GM21619 (cell line): ENCODE results near the gene AQP10.
"Not testable (repeated sequence)": the region's sequence is repeated elsewhere in the genome, so short reads cannot be mapped to it uniquely, and the experiment has no call there.

ENCODE experiments used
- ATAC-seq: cut with Tn5 transposase; IDR thresholded peaks from one replicate; pipeline ENCODE4 v1.9.1; 2021; ENCODE audit not compliant: unreplicated experiment

AQP10 gene

GRCh38 chr1:154342836-154343472, 22.1 kb downstream of the AQP10 start:
- ATAC-seq = no peak

GRCh38 chr1:154344977-154345837, 24.3 kb downstream of the AQP10 start:
- ATAC-seq = no peak

GRCh38 chr1:154346276-154346917, 25.5 kb downstream of the AQP10 start:
- no peak for ATAC-seq

- no peak for ATAC-seq
Measured at GRCh38 chr1:154347961-154348360, 27.1 kb downstream of the AQP10 start.

- ATAC-seq = no peak
Measured at GRCh38 chr1:154348429-154349076, 27.7 kb downstream of the AQP10 start.

GRCh38 chr1:154349121-154349520, 28.2 kb downstream of the AQP10 start:
- no peak for ATAC-seq

GRCh38 chr1:154350383-154350782, 29.5 kb downstream of the AQP10 start:
- no peak for ATAC-seq

- ATAC-seq = no peak
Measured at GRCh38 chr1:154351363-154352068, 30.6 kb downstream of the AQP10 start.

- ATAC-seq = no peak
Measured at GRCh38 chr1:154352245-154352580, 31.3 kb downstream of the AQP10 start.

- no peak for ATAC-seq
Measured at GRCh38 chr1:154352581-154353459, 31.9 kb downstream of the AQP10 start.

- ATAC-seq = no peak
Measured at GRCh38 chr1:154353460-154353904, 32.6 kb downstream of the AQP10 start.

GRCh38 chr1:154353966-154354365, 33.1 kb downstream of the AQP10 start:
- no peak for ATAC-seq

- no peak for ATAC-seq
Measured at GRCh38 chr1:154358519-154358918, 37.6 kb downstream of the AQP10 start.

GRCh38 chr1:154360288-154360687, 39.4 kb downstream of the AQP10 start:
- no peak for ATAC-seq

GRCh38 chr1:154360881-154361280, 40.0 kb downstream of the AQP10 start:
- ATAC-seq = not testable (repeated sequence)

- no peak for ATAC-seq
Measured at GRCh38 chr1:154361357-154361756, 40.5 kb downstream of the AQP10 start.

GRCh38 chr1:154371436-154371835, 50.5 kb downstream of the AQP10 start:
- ATAC-seq = no peak

GRCh38 chr1:154373777-154374357, 53.0 kb downstream of the AQP10 start:
- ATAC-seq = not testable (repeated sequence)
